LNCaP clone FGC (cell line): ENCODE measurements around the gene ADAMTS6.

Experiments used
- DNase-seq: peaks from one replicate; pipeline ENCODE4 v3.0.0-alpha.2; 2011; ENCODE audit warnings: low read depth
- H3K4me3 ChIP-seq: 2 replicates; pipeline ENCODE4 v1.5.1; 2011; ENCODE audit warnings: mild to moderate bottlenecking, low read depth, low read length, control low read depth
- TF ChIP-seq, protein P1 (sequence below): IDR thresholded peaks from 2 replicates; pipeline ENCODE4 v1.5.1; 2012; ENCODE audit warnings: mild to moderate bottlenecking; ENCODE audit not compliant: control insufficient read depth, insufficient read depth; ENCODE audit errors: extremely low read depth

Gene ADAMTS6

DNA sequence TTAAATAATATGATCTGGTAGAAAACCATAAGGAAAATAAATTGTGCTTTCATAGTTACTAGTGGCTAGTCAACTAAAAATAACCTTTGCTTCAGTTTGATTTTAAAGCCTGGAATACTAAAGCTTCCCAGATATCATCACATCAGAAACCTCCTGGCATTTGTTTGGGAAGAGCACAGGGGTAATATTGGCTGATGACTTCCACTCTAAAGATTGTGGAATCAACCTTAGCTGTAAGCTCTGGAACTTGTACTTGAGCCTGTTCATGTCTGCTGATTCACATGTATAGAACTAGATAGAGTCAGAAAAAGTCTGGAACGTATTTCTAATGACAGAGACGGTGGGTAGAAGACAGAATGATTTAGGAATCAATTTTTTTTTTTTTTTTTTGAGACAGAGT, 367.9 kb downstream of the ADAMTS6 start:
- H3K4me3 ChIP-seq: no peak overlapping the region
- TF ChIP-seq, protein P1, sequence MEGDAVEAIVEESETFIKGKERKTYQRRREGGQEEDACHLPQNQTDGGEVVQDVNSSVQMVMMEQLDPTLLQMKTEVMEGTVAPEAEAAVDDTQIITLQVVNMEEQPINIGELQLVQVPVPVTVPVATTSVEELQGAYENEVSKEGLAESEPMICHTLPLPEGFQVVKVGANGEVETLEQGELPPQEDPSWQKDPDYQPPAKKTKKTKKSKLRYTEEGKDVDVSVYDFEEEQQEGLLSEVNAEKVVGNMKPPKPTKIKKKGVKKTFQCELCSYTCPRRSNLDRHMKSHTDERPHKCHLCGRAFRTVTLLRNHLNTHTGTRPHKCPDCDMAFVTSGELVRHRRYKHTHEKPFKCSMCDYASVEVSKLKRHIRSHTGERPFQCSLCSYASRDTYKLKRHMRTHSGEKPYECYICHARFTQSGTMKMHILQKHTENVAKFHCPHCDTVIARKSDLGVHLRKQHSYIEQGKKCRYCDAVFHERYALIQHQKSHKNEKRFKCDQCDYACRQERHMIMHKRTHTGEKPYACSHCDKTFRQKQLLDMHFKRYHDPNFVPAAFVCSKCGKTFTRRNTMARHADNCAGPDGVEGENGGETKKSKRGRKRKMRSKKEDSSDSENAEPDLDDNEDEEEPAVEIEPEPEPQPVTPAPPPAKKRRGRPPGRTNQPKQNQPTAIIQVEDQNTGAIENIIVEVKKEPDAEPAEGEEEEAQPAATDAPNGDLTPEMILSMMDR: no peak
- no peak for DNase-seq

DNA sequence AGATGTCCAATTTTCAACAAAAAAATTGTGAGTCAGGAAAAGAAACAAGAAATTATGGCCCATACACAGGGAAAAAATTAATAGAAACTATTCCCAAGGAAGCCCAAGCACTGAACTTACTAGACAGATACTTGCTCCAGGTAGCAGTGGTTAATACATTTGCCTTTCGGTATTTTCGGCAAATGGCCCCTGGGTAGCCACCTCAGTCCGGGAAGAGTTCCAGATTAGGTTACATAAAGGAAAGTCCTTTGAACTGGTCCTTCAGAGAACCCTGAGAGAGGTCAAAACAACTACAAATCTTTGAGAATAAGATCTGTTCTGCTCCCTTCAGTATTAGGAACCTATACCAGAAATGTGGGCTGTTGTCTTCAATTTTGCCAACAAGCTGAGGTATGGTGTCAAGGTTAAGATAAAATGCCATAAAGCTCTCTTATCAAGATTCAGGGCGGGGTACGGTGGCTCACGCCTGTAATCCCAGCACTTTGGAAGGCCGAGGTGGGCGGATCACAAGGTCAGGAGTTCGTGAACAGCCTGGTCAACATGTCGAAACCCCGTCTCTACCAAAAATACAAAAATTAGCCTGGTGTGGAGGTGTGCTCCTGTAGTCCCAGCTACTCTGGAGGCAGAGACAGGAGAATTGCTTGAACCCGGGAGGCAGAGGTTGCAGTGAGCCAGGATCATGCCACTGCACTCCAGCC, 369.6 kb downstream of the ADAMTS6 start:
- TF ChIP-seq, protein P1: no peak
- no peak overlapping the region for H3K4me3 ChIP-seq
- no peak for DNase-seq

DNA sequence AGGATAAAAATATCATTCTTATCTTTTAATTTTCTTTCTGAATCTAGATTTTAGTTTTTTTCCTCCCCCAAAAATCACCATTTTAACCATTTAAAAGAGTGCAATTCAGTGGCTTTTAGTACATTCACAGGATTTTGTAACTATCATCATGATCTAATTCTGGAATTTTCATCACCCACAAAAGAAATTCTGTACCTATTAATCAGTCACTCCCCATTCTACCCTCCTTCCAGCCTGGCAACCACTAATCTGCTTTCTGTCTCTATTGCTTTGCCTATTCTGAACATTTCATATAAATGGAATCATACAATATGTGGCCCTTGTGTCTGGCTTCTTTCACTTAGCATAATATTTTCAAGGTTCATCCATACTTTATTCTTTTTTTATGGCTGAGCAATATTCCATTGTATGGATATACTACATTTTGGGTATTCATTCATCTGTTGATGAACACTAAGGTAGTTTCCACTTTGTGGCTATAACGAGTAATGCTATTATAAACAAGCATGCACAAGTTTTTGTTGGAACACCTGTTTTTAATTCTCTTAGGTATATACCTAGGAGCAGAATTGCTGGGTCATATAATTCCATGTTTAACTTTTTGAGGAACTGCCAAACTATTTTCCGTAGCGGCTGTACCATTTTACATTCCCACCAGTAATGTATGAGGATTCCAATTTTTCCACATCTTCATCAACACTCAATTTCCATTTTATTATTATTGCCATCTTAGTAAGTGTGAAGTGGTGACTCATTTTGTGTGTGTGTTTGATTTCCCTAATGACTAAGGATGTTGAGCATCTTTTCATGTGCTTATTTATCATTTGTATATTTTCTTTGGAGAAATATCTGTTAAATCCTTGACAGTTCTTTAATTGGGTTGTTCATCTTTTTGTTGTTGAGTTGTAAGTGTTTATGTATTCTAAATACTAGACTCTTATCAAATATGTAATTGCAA, 372.7 kb downstream of the ADAMTS6 start:
- TF ChIP-seq, protein P1: no peak
- H3K4me3 ChIP-seq: no peak overlapping the region
- no peak for DNase-seq

DNA sequence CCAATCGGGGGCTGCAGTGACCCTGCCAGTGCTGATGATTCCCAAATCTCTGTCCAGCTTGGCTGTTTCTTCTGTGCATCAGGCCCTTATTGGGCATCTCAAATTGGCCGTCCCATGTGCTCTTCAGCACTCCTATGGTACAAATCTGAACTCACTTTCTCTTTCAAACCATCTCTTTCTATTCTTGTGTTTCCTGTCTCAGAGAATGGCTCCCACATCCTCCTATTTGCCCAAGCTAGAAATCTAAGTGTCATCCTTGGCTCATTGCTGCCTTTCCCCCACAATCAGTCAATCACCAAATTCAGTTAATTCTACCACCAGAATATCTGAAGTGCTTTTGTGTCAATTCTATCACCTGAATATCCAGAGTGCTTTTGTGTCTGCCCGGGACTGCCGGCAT, 376.4 kb downstream of the ADAMTS6 start:
- H3K4me3 ChIP-seq: no peak overlapping the region
- TF ChIP-seq, protein P1: no peak
- no peak for DNase-seq

DNA sequence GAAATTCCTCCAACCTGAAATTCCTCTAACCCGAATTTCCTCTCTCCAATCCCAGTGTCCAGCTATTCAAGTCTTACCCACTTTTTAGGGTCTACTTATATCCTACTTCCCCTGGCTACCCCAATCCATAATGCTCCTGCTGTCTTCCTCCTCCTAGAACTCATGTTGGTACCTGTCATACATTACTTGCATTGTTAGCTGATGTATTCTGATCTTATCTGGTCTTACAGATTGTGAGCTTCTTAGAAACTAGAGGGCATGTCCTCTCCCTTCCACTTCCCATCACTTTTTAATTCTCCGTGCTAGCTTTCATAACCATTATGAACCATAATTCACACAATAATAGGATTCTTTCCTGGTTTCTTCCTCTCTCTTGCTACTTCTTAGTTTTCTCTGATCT, 376.9 kb downstream of the ADAMTS6 start:
- DNase-seq: no peak
- H3K4me3 ChIP-seq: no peak overlapping the region
- TF ChIP-seq, protein P1: no peak

DNA sequence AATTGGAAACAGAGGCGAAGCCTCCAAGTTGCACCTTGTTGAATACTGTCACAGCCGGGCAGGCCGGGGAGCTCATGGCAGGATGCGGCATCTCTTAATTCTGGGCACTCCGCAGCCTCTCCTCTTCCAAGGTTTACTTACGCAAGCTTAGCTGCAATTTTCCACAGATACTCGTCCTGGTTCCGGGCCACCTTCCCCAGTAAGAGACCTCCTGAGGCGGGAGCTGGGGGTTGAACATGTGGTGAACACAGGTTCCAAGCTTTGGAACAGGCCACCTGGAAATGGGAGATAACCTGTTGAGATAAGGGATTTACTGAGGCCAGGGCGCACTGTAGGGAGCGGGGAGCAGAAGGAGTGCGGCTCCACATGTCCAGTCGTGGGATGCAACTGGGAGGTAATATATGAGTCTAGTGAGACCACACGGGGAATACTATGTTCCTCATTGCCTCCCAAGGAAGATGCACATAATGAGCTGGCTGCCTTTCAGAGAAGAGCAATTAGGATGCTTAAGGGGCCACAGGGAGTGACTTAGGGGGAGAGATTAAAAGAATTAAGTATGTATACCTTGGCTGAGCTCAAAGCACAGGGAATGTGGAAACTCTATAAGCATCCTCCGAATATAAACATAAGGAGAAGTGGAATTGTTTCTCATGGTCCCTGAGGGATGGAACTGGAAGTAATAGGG, 377.8 kb downstream of the ADAMTS6 start:
- DNase-seq: no peak
- TF ChIP-seq, protein P1: no peak
- H3K4me3 ChIP-seq: no peak overlapping the region
